GM03348 (cell line): Measurements from ENCODE around the gene SH3TC1.
A peak's percentile ranks its signal among the peaks of the same experiment; 100 is the strongest.

Experiments used
- DNase-seq: peaks from one replicate; pipeline ENCODE4 v3.0.0; 2012; ENCODE audit warnings: low spot score

SH3TC1 gene

GRCh38 chr4:8181844-8182243 lies 17.2 kb upstream of the SH3TC1 start:
- no peak for DNase-seq

- no peak for DNase-seq
Measured at GRCh38 chr4:8182294-8182693, 16.8 kb upstream of the SH3TC1 start.

- peak; percentile 86 for DNase-seq
Measured at GRCh38 chr4:8182858-8183725, 16.0 kb upstream of the SH3TC1 start.

GRCh38 chr4:8184061-8184460 lies 15.0 kb upstream of the SH3TC1 start:
- DNase-seq = no peak

GRCh38 chr4:8185295-8185694 lies 13.8 kb upstream of the SH3TC1 start:
- peak; percentile 92 for DNase-seq

- peak; percentile 53 for DNase-seq
Measured at GRCh38 chr4:8185930-8186329, 13.2 kb upstream of the SH3TC1 start.

GRCh38 chr4:8188085-8188484 lies 11.0 kb upstream of the SH3TC1 start:
- DNase-seq = peak; percentile 34

- DNase-seq = no peak
Measured at GRCh38 chr4:8188743-8189550, 10.1 kb upstream of the SH3TC1 start.

- no peak for DNase-seq
Measured at GRCh38 chr4:8189551-8190466, 9.3 kb upstream of the SH3TC1 start.

GRCh38 chr4:8191136-8191747 lies 7.8 kb upstream of the SH3TC1 start:
- no peak for DNase-seq

- DNase-seq = peak; percentile 42
Measured at GRCh38 chr4:8192748-8193738, 6.0 kb upstream of the SH3TC1 start.

GRCh38 chr4:8194306-8195242 lies 4.5 kb upstream of the SH3TC1 start:
- no peak for DNase-seq

GRCh38 chr4:8195431-8195830 lies 3.7 kb upstream of the SH3TC1 start:
- DNase-seq = no peak

GRCh38 chr4:8195841-8196458 lies 3.1 kb upstream of the SH3TC1 start:
- DNase-seq = no peak

- DNase-seq = no peak
Measured at GRCh38 chr4:8197521-8197920, 1.6 kb upstream of the SH3TC1 start.

GRCh38 chr4:8198206-8198905 lies 734 bp upstream of the SH3TC1 start:
- no peak for DNase-seq

GRCh38 chr4:8199594-8200301 lies 658 bp downstream of the SH3TC1 start:
- DNase-seq = no peak
